NCI-H1436 (cell line): ENCODE results near the gene ADAMTS13.
A peak's percentile ranks its signal among the peaks of the same experiment; 100 is the strongest.
"Not testable (repeated sequence)": the region's sequence is repeated elsewhere in the genome, so short reads cannot be mapped to it uniquely, and the experiment has no call there.

Experiments
- DNase-seq: peaks from one replicate; lab custom pipeline; 2025; lab: John Stamatoyannopoulos, UW

The ADAMTS13 gene

DNA sequence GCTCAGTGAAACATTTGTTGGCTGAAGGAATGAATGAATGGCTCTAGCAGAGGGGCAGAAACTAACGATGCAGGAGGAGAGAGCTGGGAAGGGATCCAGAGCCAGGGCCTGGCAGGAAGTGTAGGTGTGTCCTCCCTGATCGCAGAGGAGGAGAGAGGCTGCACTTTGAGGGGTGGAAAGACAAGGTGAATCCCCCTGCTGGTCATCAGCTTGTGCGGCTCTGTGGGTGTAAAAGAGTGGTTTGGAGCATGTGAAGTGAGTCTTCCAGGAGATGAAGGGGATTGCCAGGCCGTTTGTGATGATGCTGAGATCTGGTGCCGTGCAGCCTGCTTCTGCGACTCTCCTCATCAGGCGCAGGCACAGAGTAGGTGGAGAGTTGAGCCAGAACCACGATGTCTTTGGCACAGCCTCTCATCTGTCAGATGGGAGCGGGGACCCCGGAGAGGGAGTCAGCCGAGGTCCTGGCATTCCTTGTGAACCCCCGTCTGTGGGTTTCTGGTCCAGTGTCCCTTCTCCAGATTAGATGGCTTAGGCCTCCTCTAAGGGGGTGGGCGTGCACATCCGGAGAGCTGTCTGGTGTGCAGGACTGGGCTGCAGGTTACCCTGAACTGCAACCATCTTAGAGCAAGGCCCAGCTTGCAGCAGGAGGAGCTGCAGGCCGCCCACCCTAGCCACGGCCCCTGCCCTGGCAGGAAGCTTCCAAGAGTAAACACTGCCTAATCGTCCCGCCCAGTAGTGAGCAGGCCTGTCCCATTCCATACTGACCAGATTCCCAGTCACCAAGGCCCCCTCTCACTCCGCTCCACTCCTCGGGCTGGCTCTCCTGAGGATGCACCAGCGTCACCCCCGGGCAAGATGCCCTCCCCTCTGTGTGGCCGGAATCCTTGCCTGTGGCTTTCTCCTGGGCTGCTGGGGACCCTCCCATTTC is at the start of gene ADAMTS13:
ADAMTS13 (plus strand) TSS at position 753 of the 928 bp plus-strand sequence; CDS start at position 830, 77 bp downstream.
- no peak for DNase-seq

DNA sequence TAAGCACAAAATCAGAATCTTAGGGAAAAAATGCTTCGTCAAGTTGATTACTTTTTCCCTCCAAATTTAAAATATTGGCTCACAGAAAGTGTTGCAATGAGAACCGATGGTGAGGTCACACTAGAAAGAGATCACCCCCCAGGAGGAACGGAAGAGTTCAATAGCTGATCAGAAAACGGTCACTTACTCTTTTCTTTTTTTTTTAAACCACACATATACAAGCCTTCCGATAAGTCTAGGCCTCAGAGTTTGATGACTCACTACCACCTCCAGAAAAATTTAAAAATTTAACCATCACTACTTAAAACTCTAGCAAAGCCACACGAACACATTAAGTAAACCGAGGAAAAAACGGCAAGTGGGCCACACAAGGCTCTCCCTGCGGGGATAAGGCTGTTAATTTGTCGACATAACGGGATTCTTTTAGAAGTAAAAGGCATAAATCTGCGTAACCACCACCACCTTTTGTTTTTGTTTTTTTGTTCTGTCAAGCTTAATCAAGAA is 47.5 kb upstream of the ADAMTS13 start:
- DNase-seq: no peak

DNA sequence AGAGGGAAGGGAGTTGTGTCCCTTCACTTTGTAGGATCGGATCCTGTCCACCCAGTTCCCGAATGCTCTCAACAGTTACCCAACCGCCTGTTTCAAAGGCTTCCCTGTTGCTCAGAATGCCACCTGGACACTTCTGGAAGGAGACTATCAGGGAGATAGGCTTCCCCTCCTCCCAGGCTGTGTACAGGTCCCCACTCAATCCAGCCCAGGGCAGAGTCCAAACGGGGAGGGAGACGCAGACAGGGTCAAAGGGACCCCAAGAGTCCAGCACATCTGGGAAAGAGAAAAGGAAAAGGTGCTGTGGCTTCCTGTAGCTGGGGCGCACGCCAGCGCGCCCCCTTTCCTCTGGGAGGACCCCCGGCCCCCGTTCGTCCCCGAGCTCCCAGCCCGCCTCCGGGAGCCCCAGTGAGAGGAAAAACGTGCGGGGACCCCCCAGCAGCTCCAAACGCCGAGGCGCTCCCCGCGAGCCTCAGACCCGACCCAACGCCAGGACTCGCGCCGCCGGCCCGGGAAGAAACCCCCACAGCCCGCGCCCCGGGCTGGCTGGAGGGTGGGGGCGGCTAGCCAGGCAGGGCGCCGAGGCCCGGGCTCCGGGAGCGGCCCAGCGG is 46.9 kb upstream of the ADAMTS13 start:
- no peak for DNase-seq

DNA sequence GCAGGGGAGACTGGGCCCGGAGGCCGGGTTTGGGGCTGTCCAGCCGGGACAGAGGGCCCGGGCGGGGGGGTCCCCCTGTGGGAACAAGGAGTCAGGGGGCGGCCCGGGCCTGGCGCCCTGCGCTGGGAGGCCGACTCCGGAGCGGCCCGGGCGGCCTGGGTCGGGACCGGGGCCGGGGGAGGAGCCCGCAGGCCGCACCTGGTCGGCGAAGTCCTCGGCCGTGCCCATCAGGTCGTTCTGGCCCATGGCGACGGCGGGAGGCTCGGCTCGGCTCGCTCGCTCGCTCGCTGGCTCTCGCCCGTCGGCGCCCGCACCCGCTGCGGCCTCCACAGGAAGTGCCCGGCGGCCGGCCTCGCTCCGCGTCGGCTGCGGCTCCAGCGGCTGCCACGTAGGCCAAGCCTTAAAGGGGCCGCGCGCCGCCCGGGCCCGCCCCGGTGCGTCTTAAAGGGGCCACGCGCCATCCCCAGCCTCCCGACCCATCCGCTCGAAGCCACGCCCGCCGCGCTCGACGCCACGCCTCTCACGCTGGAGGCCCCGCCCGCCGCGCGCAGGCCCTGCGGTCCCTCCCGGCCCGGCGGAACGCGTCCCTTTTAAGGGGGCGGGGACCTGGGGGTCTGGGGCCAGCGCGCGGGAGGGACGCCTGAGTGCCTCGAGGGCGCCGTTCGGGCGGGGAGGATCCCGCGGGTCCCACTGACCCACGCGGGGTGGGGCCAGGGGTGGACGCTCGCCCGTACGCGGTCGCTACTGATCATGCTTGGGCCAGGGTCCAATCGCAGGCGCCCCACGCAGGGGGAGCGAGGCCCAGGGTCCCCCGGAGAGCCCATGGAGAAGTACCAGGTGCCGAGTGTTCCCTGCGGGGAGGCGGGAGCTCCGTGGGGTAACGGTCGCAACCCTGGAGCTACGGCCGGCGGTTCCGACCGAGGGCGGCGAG is 46.2 kb upstream of the ADAMTS13 start, which contains the start of the genes STKLD1 and SURF4:
STKLD1 (plus strand) TSS at position 643 of the 931 bp plus-strand sequence; CDS start at position 751, 108 bp downstream.
SURF4 (minus strand) TSS at position 337 of the 931 bp plus-strand sequence; CDS start at position 246, 91 bp downstream.
- peak; percentile 92 for DNase-seq

DNA sequence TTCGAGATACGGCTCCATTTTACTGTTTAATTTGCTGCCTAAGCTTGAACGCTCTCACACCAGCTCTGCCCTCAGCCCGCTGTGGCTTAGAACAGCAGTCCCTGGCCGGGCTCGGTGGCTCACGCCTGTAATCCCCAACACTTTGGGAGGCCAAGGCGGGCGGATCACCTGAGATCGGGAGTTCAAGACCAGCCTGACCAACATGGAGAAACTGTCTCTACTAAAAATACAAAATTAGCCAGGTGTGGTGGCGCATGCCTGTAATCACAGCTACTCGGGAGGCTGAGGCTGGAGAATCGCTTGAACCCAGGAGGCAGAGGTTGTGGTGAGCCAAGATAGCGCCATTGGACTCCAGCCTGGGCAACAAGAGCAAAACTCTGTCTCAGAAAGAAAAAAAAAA is 44.9 kb upstream of the ADAMTS13 start:
- DNase-seq: not testable (repeated sequence)

DNA sequence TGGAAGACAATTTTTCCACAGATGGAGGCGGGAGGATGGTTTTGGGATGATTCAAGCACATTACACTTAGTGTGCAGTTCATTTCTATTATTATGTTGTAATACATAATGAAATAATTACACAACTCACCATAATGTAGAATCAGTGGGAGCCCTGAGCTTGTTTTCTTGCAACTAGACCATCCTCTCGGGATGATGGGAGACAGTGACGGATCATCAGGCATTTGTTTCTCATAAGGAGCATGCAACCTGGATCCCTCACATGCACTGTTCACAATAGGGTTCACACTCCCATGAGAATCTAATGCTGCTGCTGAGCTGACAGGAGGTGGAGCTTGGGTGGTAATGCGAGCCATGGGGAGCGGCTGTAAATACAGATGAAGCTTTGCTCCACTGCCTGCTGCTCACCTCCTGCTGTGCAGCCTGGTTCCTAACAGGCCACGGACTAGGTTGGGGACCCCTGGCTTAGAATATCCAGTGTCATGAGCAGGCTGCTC is 44.4 kb upstream of the ADAMTS13 start:
- DNase-seq: no peak

DNA sequence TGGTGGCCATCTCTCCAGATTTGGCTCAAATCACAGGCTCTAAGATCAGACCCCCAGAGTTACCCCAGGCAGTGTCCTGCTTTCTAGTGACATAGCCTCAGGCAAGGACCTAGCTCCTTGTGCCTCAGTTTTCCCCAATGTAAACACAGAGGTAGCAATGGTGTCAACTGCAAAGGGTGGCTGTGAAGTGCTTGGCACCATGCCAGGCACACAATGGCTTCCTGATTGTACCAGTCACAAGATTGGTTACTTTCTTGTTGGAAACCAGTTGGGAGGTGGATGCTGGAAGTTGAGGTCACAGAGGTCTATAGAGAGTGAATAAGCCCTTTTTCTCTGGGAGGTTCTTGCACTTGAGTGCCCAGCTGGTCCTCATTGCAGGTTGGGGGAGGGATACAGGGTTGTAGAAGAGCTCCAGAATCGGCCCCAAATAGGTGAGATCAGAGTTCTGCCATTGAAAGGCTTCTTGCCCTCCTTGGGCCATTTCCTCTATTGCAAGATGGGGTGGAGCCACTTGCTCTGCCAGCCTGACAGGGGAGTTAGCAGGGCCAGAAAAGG is 43.7 kb upstream of the ADAMTS13 start:
- DNase-seq: no peak

DNA sequence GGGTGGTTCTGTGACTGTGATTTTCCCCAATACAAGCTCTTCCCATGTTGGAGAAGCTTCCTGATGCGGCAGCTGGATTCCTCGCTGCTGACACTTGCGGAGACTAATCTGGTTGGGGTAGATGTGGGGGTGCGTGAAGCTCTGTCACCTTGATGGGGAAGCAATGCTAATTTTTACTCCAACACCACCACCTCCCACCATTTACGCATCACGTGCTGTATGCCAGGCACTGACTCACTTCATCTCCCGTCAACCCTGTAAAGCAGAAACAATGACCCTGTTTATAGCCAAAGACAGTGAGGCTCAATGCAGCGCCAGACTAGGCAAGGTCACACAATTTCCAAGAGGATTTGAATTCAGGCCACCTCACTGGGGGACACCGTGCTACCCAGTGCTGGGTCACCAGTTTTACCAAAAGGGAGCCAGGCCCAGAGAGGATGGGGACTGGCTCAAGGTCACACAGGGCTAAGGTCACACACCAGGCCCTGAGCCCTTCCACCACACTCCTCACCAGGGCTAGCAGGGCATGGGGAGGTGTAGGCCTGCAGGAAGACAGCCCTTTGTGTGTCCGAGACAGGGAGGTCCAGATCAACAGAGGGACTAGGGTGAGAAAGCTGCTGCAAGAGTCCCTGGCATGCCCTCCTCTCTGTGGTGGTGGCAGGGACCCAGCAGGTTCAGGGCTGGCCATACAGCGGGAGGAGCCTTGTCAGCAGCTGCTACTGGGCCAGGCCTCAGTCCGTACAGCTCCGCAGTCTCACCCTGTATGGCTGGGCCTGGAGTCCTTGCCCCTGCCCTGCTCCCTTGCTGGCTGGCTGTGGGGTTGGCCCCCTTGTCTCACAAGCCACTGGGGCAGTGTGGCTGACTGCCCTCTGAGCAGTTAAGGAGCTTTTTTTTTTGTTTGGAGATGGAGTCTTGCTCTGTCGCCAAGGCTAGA is 42.7 kb upstream of the ADAMTS13 start:
- no peak for DNase-seq

DNA sequence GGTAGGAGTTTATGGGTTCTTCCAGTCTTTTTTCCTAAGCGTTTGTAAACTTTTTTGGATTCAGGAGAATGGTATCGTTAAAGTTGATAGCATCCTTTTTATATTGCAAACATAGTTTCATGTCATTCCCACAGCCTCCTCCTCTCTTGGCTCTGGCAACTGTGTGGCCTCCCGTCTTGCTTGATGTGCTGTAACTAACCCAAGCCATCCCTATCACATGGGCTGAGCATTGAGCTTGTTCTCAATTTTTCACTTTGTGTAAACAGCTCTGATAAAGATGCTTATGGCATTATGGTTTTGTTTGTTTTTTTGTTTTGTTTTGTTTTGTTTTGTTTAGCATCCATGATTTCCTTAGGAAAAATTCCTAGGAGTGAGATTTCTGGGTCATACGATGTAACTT is 41.4 kb upstream of the ADAMTS13 start:
- no peak for DNase-seq

DNA sequence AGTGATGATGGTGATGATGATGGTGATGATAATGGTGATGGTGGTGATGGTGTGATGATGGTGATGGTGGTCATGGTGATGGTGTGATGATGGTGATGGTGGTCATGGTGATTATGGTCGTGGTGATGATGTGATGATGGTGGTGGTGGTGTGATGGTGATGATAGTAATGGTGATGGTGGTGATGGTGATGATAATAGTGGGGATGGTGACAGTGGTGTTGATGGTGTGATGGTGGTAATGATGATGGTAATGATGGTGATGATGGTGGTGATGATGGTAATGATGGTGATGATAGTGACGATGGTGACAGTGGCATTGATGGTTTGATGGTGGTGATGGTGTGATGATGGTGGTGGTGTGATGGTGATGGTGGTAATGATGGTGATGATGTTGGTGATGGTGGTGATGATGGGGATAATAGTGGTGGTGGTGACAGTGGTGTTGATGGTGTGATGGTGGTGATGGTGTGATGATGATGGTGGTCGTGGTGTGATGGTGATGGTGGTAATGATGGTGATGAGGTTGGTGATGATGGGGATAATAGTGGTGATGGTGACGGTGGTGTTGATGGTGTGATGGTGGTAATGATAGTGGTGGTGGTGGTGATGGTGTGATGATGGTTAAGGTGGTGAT is 39.5 kb upstream of the ADAMTS13 start:
- DNase-seq: no peak

DNA sequence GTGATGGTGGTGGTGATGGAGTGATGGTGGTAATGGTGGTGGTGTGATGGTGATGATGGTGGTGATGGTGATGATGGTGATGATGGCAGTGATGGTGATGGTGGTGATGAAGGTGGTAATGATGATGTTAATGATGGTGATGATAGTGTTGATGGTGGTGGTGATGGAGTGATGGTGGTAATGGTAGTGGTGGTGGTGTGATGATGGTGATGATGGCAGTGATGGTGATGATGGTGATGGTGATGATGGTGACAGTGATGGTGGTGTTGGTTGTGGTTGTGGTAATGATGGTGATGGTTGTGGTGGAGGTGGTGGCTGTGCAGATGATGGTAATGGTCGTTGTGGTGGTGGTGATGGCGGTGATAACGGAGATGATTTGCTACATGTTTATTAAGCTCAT is 38.7 kb upstream of the ADAMTS13 start:
- DNase-seq: no peak

DNA sequence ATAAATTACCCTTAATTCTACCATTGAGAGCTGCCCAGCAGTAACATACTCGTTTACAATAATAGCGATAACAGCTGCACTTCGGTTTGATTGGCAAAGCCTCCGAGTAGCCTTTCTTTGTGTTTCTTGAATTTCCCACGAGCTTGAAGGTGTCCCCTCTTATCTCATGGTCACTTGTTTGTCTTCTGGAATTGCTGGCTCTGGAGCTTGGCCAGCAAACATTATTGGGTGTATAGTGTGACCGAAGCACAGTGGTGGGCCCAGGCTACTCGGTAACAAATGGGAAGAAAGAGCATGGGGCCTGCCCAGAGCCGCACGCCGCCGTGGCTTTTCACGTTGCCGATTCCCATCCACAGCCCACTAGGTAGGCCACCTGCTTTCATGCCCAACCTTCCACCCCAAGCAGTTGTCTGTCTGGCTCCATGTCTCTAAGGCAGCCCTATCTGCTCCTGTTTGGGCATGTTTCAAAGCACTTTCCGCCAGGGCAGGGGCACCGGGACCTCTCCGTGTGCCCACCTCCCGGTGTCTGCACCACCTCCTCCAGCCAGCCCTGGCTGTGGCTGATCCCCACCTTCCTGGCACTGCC is 37.3 kb upstream of the ADAMTS13 start:
- DNase-seq: no peak

DNA sequence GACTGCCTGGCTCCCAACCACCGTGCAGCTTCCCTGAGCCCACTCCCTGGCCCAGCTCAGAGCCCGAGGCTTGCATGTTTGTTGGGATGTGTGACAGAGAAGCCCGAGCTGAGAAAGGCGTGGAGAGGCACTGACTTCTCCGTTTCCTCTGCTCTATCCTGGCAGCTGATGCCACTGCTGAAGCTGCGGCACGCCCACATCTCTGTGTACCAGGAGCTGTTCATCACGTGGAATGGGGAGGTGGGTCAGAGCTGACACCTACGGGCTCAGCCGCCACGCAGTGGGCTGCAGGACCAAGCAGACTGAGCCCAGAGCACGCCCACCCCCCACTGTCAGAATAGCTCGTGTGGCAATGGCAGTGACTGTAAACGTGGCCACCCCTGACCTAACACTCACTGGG is 36.7 kb upstream of the ADAMTS13 start:
- DNase-seq: no peak

DNA sequence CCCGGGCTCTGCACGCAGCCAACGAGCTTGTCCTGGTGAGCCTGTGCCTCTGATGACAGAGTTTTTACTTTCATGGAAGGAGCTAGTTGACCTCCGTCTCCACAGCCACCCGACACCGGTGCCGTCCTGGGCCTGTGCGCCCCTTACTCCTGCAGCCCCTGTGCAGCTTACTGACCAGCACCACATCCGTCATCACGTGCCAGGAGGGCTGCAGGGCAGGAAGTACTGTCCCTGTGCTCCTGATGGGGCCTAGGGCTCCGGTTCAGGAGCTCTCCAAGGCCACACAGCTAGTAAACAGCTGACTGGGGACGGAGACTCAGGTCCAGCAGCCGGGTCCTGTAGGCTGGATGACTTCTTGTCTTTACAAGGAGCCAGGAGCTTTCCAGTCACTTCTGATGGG is 35.8 kb upstream of the ADAMTS13 start:
- no peak for DNase-seq

DNA sequence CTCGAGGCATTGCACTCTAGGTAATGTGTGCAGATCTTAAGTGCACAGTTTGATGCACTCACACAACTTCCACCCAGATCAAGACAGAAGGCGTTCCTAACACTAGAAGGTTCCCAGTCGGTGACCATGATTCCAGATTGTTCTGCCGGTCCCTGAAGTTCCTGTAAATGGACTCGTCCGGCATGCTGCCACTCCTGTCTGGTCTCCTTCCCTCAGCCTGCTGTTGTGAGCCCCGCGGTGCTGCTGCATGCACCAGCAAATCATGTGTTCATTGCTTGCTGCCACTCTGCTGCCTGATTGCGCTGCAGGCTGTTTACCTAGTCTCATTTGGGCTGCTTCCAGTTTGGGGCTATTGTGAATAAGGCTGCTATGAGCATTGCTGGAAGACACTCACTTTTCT is 34.5 kb upstream of the ADAMTS13 start:
- no peak for DNase-seq

DNA sequence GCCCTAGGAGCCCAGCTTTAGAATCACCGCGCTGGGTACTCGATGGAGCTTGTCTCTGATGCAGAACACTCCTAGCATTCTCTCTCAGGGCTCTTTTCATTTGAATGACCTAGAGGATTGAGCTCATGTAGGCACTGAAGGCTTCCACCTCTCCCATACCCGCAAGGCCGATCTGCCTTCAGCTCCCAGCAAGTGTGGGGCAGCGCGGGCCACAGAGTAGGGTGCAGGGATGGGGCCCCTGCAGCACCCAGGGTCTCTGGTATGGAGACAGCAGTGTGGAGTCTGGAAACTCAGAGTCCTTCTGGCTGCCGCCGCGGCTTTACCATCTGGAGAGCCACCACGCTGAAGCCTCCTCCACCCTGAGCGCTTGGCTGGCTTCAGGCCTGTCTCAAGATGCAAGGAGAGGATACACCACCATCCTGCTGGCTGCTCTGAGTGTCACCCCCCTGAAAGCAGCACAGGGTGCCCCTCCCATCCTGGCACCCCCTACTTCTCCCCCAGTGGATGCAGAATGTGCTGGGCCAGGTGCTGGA is 33.1 kb upstream of the ADAMTS13 start:
- DNase-seq: no peak

DNA sequence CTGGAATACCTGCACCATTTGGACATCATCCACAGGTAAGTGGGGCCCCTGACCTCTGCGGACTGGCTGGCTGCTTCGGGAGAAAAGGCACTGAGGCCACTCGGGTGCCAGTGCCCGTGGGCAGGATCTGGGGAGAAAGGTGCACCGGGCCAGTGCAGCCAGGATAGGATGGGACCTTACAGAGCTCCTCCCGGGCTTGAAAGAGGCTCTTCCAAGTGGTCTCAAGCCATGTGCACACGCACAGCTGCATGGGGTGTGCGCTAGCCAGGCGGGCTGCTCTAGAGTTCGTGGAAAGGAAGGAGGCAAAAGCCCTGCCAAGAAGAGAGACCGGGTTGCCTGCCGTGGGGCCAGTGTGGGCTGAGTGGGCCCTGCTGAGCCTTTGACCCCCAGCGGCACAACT is 32.6 kb upstream of the ADAMTS13 start:
- no peak for DNase-seq

DNA sequence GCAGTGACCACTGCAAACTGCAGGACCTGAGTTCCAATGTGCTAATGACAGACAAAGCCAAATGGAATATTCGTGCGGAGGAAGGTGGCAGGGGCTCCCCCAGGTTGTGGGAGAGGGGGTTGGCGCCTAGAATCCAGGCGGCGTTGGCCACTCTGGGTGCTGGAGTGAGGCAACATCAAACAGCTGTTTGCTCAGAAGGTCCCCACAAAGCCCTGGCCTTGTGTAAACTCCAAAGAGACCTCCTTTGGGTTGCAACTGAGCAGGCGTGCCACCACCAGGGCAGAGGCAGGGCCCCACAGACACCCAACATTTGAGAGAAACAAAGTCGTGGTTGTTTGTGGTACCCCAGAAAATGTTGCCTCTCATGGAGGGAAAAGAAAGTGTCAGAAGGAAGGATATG is 31.5 kb upstream of the ADAMTS13 start:
- DNase-seq: no peak

DNA sequence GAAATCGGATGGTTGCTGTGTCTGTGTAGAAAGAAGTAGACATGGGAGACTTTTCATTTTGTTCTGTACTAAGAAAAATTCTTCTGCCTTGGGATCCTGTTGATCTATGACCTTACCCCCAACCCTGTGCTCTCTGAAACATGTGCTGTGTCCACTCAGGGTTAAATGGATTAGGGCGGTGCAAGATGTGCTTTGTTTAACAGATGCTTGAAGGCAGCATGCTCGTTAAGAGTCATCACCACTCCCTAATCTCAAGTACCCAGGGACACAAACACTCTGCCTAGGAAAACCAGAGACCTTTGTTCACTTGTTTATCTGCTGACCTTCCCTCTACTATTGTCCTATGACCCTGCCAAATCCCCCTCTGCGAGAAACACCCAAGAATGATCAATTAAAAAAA is 30.7 kb upstream of the ADAMTS13 start:
- DNase-seq: not testable (repeated sequence)
